ENCODE measurements around the gene MSMB. TPM values are rescaled to one million over a fixed set of nuclear protein-coding genes. Genes with fewer than 3 reads are reported as not detected.
A peak's percentile ranks its signal among the peaks of the same experiment; 100 is the strongest.

Gene MSMB
- total RNA-seq, 2 donors from 2014 or later: not detected

DNA sequence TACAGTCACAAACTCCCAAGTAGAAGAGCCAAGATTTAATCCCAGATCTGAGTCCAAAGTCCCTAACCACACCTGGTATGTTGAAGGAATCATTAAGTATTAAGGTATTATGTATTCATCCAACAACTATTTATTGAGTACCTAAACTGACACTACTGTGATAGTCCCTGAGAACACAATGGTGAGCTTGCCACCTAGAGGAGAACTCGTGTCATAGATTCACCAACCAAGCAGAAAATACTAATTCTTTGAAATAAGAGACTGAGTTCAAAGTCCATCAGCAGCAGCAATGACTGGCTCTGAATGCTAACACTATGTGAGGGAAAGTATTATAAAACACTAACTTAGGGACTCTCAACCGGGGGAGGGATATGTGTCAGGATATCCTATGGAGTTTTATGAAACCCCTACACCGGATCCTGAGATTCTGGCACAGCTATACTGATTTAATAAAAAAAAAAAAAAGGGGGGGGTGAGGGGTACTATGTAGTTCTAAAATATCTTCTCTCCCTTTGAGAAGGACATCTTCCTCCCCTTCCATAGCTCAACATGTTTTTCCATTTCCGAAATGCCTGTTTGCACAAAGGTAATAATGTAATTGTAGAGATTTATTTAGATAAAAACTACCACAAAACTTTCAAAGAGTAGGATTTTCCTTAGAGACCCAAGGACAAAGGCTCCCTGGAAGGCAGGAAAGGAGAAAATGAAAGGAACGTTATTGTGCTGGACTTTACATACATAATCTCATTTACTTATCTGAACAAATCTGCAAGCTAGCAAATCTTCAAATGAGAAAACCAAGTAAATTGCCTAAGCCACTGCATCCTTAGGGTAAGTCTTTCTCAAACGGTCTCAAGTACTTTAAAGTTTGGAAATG lies 17.2 kb downstream of the MSMB start:
- intact Hi-C loops (cut with DNase I): loop anchor here (10.0 kb wide), 1 partner anchor 54 kb away; the partner anchor contains the start of gene TIMM23

DNA sequence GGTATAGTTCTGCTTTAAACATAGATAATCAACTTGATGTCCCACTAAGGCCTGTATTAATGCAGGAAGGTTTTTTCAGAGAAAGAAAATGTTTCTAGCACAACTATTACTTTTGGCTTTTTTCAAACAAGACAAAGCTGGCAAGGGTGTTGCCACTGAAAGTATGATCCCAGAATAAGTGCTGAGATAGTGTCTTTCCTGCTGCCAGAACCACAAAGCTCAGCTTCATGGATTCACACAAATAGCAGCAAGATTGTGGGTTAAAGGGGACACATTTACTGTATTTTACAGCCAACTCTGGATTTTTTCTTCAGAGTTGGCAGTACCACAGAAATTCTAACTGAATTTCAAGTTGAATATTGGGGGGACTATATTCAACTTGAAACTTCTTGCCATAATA lies 20.0 kb downstream of the MSMB start:
- intact Hi-C loops (cut with DNase I): loop anchor here (10.0 kb wide), 1 partner anchor 51 kb away; the partner anchor contains the start of gene TIMM23
- Histone ChIP-seq H3K27me3 (no peaks in the 10 kb centered on the region), H3K4me1 (peaks cover 14% of the 10 kb centered on the region), H3K27ac (no peak overlapping the region), H3K9me3 (no peaks in the 10 kb centered on the region), H3K36me3 (no peaks in the 10 kb centered on the region), H3K4me3 (no peak overlapping the region), H3K9ac (ENCODE audit: low read depth in 2 of 2, low read length in 2 of 2) (no peak overlapping the region)
- no peak for DNase-seq
- no peak for TF ChIP-seq CTCF (IDR thresholded peaks at IDR 0.05)

More for the DNA sequence above, 17.2 kb downstream of the MSMB start:
- H3K36me3 ChIP-seq: no peaks in the 10 kb centered on the region
- peak; percentile 56 for DNase-seq
- H3K4me3 ChIP-seq: peak overlapping the region; percentile 82
- no peaks in the 10 kb centered on the region for H3K27me3 ChIP-seq
- peaks cover 14% of the 10 kb centered on the region for H3K4me1 ChIP-seq
- peak overlapping the region in 1 of 2 donors; percentile 85 for H3K9ac ChIP-seq (ENCODE audit: low read depth in 2 of 2, low read length in 2 of 2)
- H3K27ac ChIP-seq: peak overlapping the region; percentile 89
- TF ChIP-seq CTCF (IDR thresholded peaks at IDR 0.05): peak; percentile 60
- no peaks in the 10 kb centered on the region for H3K9me3 ChIP-seq

- intact Hi-C loops (cut with DNase I): loop anchor here (10.0 kb wide), 1 partner anchor 51 kb away; the partner anchor contains the start of gene TIMM23
- H3K27ac ChIP-seq: no peak overlapping the region
- peaks cover 14% of the 10 kb centered on the region for H3K4me1 ChIP-seq
Observed at GRCh38 chr10:46025406-46025805, 20.7 kb downstream of the MSMB start.

GRCh38 chr10:46024948-46025347 lies 21.1 kb downstream of the MSMB start:
- no peak overlapping the region for H3K4me3 ChIP-seq
- no peaks in the 10 kb centered on the region for H3K9me3 ChIP-seq
- H3K4me1 ChIP-seq: peaks cover 14% of the 10 kb centered on the region
- H3K36me3 ChIP-seq: no peaks in the 10 kb centered on the region
- no peak overlapping the region for H3K27ac ChIP-seq
- no peak for DNase-seq
- no peak overlapping the region for H3K9ac ChIP-seq (ENCODE audit: low read depth in 2 of 2, low read length in 2 of 2)
- intact Hi-C loops (cut with DNase I): loop anchor here (10.0 kb wide), 1 partner anchor 50 kb away; the partner anchor contains the start of gene TIMM23
- TF ChIP-seq CTCF (IDR thresholded peaks at IDR 0.05): no peak
- no peaks in the 10 kb centered on the region for H3K27me3 ChIP-seq

More at GRCh38 chr10:46025406-46025805, 20.7 kb downstream of the MSMB start:
- no peak for TF ChIP-seq CTCF (IDR thresholded peaks at IDR 0.05)
- DNase-seq: no peak
- no peak overlapping the region for H3K4me3 ChIP-seq
- no peaks in the 10 kb centered on the region for H3K9me3 ChIP-seq
- H3K36me3 ChIP-seq: no peaks in the 10 kb centered on the region
- no peak overlapping the region for H3K9ac ChIP-seq (ENCODE audit: low read depth in 2 of 2, low read length in 2 of 2)
- no peaks in the 10 kb centered on the region for H3K27me3 ChIP-seq

- Histone ChIP-seq H3K4me3 (peak overlapping the region; percentile 57), H3K27ac (peak overlapping the region; percentile 84), H3K36me3 (no peaks in the 10 kb centered on the region), H3K27me3 (no peaks in the 10 kb centered on the region), H3K4me1 (peaks cover 6% of the 10 kb centered on the region), H3K9me3 (no peaks in the 10 kb centered on the region), H3K9ac (ENCODE audit: low read depth in 2 of 2, low read length in 2 of 2) (peak overlapping the region; percentile 48 to 68)
- TF ChIP-seq CTCF (IDR thresholded peaks at IDR 0.05): no peak
- intact Hi-C loops (cut with DNase I): loop anchor here (10.0 kb wide), 1 partner anchor 48 kb away; the partner anchor contains the start of gene TIMM23
- DNase-seq: peak; percentile 93
Observed at GRCh38 chr10:46022978-46023702, 22.9 kb downstream of the MSMB start.

Measured in colonic mucosa (tissue), 4 donors.